OCI-LY1 (cell line): ENCODE measurements around the gene ZIC1.

ENCODE experiments used
- H2AFZ ChIP-seq: fragments of 200-600 bp; sonication (generic), shearing (Covaris generic); 2 replicates; pipeline ENCODE4 v1.6.0; 2014; ENCODE audit warnings: antibody characterized with exemption, mild to moderate bottlenecking, low read length
- H3F3A ChIP-seq: fragments of 200-600 bp; sonication (generic), shearing (Covaris generic); 2 replicates; pipeline ENCODE4 v1.6.0; 2014; ENCODE audit warnings: mild to moderate bottlenecking, antibody characterized with exemption, low read length, moderate library complexity; ENCODE audit not compliant: insufficient read depth
- H3K27ac ChIP-seq: fragments of 200-600 bp; sonication (generic); 2 replicates; pipeline ENCODE4 v1.5.1; 2014; ENCODE audit warnings: low read length, mixed run types, mild to moderate bottlenecking, low read depth; ENCODE audit not compliant: poor library complexity, severe bottlenecking
- H3K27me3 ChIP-seq: fragments of 200-600 bp; sonication (generic); 2 replicates; pipeline ENCODE4 v1.6.0; 2014; ENCODE audit warnings: antibody characterized with exemption, mild to moderate bottlenecking, low read length, moderate library complexity; ENCODE audit not compliant: insufficient read depth
- H3K36me3 ChIP-seq: fragments of 200-600 bp; sonication (generic); 2 replicates; pipeline ENCODE4 v1.6.1; 2014; ENCODE audit warnings: mild to moderate bottlenecking, antibody characterized with exemption, low read length, moderate library complexity, mixed read lengths; ENCODE audit not compliant: insufficient read depth
- H3K4me1 ChIP-seq: fragments of 200-600 bp; sonication (generic); 2 replicates; pipeline ENCODE4 v1.5.1; 2014; ENCODE audit warnings: mild to moderate bottlenecking, low read length, moderate library complexity; ENCODE audit not compliant: insufficient read depth, severe bottlenecking
- H3K4me2 ChIP-seq: fragments of 200-600 bp; sonication (generic), shearing (Covaris generic); 2 replicates; pipeline ENCODE4 v1.6.1; 2014; ENCODE audit warnings: low read length
- H3K4me3 ChIP-seq: fragments of 200-600 bp; sonication (generic); 2 replicates; pipeline ENCODE4 v1.5.1; 2014; ENCODE audit warnings: low read length, low read depth, mild to moderate bottlenecking, mixed read lengths; ENCODE audit not compliant: poor library complexity, severe bottlenecking
- H3K79me2 ChIP-seq: fragments of 200-600 bp; shearing (Covaris generic); 2 replicates; pipeline ENCODE4 v1.6.1; 2016; ENCODE audit warnings: mixed run types, low read length, mixed read lengths; ENCODE audit not compliant: insufficient read depth
- H3K9ac ChIP-seq: fragments of 200-600 bp; sonication (generic), shearing (Covaris generic); 2 replicates; pipeline ENCODE4 v1.6.1; 2014; ENCODE audit warnings: mild to moderate bottlenecking, low read length, mixed read lengths
- H3K9me2 ChIP-seq: fragments of 200-600 bp; sonication (generic), shearing (Covaris generic); 2 replicates; pipeline ENCODE4 v1.6.1; 2014; ENCODE audit warnings: low read depth, mild to moderate bottlenecking, low read length, mixed read lengths
- H3K9me3 ChIP-seq: fragments of 200-600 bp; shearing (Covaris generic); 2 replicates; pipeline ENCODE4 v1.6.1; 2014; ENCODE audit warnings: low read length, mixed read lengths
- H4K20me1 ChIP-seq: fragments of 200-600 bp; sonication (generic), shearing (Covaris generic); 2 replicates; pipeline ENCODE4 v1.6.0; 2016; ENCODE audit warnings: mild to moderate bottlenecking, low read length; ENCODE audit not compliant: insufficient read depth
- EZH2 ChIP-seq: fragments of 200-600 bp; sonication (generic), shearing (Covaris generic); IDR thresholded peaks from 2 replicates; pipeline ENCODE4 v1.8.0; 2017; ENCODE audit warnings: borderline replicate concordance, mixed run types, mild to moderate bottlenecking, antibody characterized with exemption, low read length, moderate library complexity, mixed read lengths
- TF ChIP-seq, protein P1 (sequence below): fragments of 200-600 bp; sonication (generic), shearing (Covaris generic); IDR thresholded peaks from 2 replicates; pipeline ENCODE4 v1.5.1; 2017; ENCODE audit warnings: mild to moderate bottlenecking, antibody characterized with exemption, low read length, moderate library complexity, mixed read lengths

ZIC1 gene

DNA sequence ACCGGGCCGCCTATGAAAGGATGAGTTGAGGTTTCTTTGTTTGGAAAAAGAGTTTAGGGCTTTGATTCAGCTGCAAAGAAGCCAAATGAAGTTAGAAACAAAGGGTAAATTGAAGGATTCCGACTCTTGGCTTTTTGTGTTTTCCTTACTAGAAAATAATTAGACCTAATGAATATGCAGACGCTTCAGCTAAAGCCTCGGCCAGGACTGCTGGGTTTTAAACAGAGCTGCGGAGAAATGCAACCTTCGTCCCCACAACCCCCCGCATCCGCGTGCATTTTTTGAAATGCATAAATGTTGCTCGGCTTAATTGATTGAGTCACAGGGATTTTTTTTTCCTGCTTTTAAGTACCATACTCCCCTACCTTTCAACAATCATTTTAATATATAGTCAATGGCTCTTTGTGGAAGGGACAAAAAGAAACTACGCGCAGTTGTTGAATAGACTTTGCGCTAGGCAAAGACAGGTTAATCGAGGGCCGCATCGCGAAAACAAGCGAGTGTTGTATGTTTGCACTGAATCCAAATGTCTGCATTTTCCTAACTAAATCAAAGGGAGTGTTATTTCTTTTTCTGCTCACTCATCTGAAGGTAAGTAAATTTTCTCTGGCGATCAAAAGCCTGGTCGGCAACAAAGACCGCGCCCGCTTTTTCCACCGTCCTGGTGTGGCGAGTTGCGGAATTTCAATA, 1.5 kb upstream of the ZIC1 start:
- Histone ChIP-seq H3K9me3 (no peaks in the 10 kb centered on the region), H2AFZ (no peak overlapping the region), H4K20me1 (no peaks in the 10 kb centered on the region), H3K27ac (no peak overlapping the region), H3K27me3 (0 out of 2 replicates have a peak, but pooled peaks cover 10% of the 10 kb centered on the region), H3K4me2 (no peak overlapping the region), H3K4me3 (no peak overlapping the region), H3K9me2 (no peaks in the 10 kb centered on the region), H3K36me3 (no peaks in the 10 kb centered on the region), H3F3A (no peaks in the 10 kb centered on the region), H3K9ac (no peak overlapping the region), H3K79me2 (no peaks in the 10 kb centered on the region), H3K4me1 (no peaks in the 10 kb centered on the region)
- no peak for TF ChIP-seq EZH2
- TF ChIP-seq, protein P1, sequence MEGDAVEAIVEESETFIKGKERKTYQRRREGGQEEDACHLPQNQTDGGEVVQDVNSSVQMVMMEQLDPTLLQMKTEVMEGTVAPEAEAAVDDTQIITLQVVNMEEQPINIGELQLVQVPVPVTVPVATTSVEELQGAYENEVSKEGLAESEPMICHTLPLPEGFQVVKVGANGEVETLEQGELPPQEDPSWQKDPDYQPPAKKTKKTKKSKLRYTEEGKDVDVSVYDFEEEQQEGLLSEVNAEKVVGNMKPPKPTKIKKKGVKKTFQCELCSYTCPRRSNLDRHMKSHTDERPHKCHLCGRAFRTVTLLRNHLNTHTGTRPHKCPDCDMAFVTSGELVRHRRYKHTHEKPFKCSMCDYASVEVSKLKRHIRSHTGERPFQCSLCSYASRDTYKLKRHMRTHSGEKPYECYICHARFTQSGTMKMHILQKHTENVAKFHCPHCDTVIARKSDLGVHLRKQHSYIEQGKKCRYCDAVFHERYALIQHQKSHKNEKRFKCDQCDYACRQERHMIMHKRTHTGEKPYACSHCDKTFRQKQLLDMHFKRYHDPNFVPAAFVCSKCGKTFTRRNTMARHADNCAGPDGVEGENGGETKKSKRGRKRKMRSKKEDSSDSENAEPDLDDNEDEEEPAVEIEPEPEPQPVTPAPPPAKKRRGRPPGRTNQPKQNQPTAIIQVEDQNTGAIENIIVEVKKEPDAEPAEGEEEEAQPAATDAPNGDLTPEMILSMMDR, result no peak

DNA sequence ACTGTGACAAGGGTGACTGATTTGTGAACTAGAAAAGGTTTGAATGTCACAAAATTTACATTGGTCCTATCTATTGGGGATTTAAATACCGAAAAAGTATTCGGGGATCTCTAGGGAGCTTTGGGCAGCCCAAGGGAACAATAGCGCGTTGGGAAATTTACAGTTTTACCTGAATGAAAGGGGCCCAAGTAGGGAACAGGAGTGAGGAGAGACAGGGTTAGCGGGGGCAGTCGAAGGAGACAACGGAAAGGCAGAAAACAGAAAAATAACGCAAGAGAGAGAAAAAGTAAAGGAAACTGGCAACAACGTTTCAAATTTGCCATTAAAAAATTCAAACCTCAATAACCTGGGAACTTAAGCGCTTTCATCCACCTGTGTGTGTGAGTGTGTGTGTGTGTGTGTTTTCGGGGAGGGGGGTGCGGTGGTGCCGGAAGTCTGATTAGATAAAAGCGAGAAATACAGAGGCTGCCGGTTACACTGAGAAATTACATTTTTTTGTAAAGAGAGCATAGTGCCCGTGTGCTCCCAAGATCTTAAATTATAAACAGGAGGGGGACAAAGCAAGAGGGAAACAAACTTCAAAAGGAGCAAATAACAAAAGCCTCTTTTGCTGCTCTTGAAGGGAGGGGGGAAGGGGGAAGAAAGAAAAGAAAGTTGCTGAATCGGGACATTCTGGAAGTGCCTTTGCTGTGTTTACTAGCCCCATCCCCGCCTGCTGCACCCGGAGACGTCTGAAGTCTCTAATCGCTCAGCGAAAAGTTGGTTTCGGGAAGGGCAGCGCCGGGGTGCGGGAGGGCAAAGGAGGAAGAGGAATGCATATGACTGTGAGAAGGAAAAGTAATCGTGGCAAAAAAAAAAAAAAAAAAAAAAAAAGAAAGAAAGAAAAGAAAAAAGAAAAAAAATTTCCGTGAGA, 721 bp upstream of the ZIC1 start:
- H3K79me2 ChIP-seq, result no peaks in the 10 kb centered on the region
- H3K27me3 ChIP-seq, result 0 out of 2 replicates have a peak, but pooled peaks cover 9% of the 10 kb centered on the region
- no peak overlapping the region for H2AFZ ChIP-seq
- no peaks in the 10 kb centered on the region for H3K4me1 ChIP-seq
- H3K9ac ChIP-seq, result no peak overlapping the region
- H3K4me3 ChIP-seq, result no peak overlapping the region
- no peaks in the 10 kb centered on the region for H4K20me1 ChIP-seq
- no peaks in the 10 kb centered on the region for H3K9me2 ChIP-seq
- H3K4me2 ChIP-seq, result no peak overlapping the region
- no peaks in the 10 kb centered on the region for H3K36me3 ChIP-seq
- no peak for TF ChIP-seq EZH2
- TF ChIP-seq, protein P1, result no peak
- H3F3A ChIP-seq, result no peaks in the 10 kb centered on the region
- no peak overlapping the region for H3K27ac ChIP-seq
- no peaks in the 10 kb centered on the region for H3K9me3 ChIP-seq

DNA sequence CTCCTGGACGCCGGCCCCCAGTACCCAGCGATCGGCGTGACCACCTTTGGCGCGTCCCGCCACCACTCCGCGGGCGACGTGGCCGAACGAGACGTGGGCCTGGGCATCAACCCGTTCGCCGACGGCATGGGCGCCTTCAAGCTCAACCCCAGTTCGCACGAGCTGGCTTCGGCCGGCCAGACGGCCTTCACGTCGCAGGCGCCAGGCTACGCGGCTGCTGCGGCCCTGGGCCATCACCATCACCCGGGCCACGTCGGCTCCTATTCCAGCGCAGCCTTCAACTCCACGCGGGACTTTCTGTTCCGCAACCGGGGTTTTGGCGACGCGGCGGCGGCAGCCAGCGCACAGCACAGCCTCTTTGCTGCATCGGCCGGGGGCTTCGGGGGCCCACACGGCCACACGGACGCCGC, 956 bp downstream of the ZIC1 start:
- no peaks in the 10 kb centered on the region for H3K4me1 ChIP-seq
- no peaks in the 10 kb centered on the region for H3K79me2 ChIP-seq
- no peaks in the 10 kb centered on the region for H3K36me3 ChIP-seq
- no peak overlapping the region for H3K27ac ChIP-seq
- no peak overlapping the region for H2AFZ ChIP-seq
- no peak overlapping the region for H3K9ac ChIP-seq
- no peaks in the 10 kb centered on the region for H3K9me2 ChIP-seq
- H4K20me1 ChIP-seq, result no peaks in the 10 kb centered on the region
- H3K27me3 ChIP-seq, result no peaks in the 10 kb centered on the region
- no peaks in the 10 kb centered on the region for H3F3A ChIP-seq
- TF ChIP-seq, protein P1, result no peak
- TF ChIP-seq EZH2, result no peak
- no peaks in the 10 kb centered on the region for H3K9me3 ChIP-seq
- H3K4me3 ChIP-seq, result no peak overlapping the region
- no peak overlapping the region for H3K4me2 ChIP-seq
